Measurements from ENCODE around the gene USF2. TPM values are rescaled to one million over a fixed set of nuclear protein-coding genes. Genes with fewer than 3 reads are reported as not detected.

Gene USF2
- total and polyA plus RNA-seq, 2 of the 4 experiments (the other 2 are of a cell fraction): 21.3 to 65.6 TPM

GRCh38 chr19:35311901-35312665 lies 43.3 kb downstream of the USF2 start:
- Histone ChIP-seq H4K20me1 (ENCODE audit: insufficient read depth, low read length) (no peaks in the 10 kb centered on the region), H2AFZ (replicated peaks; ENCODE audit: low read length, poor library complexity) (peak overlapping the region; percentile 32), H3K27ac (ENCODE audit: insufficient read depth, low read length) (no peak overlapping the region), H3K4ac (ENCODE audit: low read depth, low read length) (no peak overlapping the region), H2BK15ac (ENCODE audit: low read depth, low read length) (no peak overlapping the region), H3K4me1 (ENCODE audit: control insufficient read depth, insufficient read depth, low read length) (no peaks in the 10 kb centered on the region), H3K9me1 (ENCODE audit: insufficient read depth, low read length) (no peaks in the 10 kb centered on the region), H4K91ac (ENCODE audit: insufficient read depth, low read depth, low read length) (no peak overlapping the region), H3K23ac (ENCODE audit: low read depth, low read length) (no peak overlapping the region), H3K27me3 (ENCODE audit: control insufficient read depth, insufficient read depth, low read length) (no peaks in the 10 kb centered on the region; the same call in 1 of the 2 replicates), H3K9me3 (ENCODE audit: control insufficient read depth, insufficient read depth, low read length) (no peaks in the 10 kb centered on the region), H3K36me3 (ENCODE audit: control insufficient read depth, insufficient read depth, low read length) (no peaks in the 10 kb centered on the region), H2BK5ac (ENCODE audit: low read depth, low read length, poor library complexity, severe bottlenecking) (no peak overlapping the region), H3K4me2 (ENCODE audit: low read depth, low read length) (no peak overlapping the region), H2AK9ac (replicated peaks; ENCODE audit: low read depth, low read length, poor library complexity) (no peak overlapping the region), H3K56ac (ENCODE audit: extremely low read depth, insufficient read depth, low read length) (no peak overlapping the region), H4K8ac (ENCODE audit: low read depth in 2 of 2, low read length in 2 of 2) (no peak overlapping the region), H4K5ac (ENCODE audit: low read depth, low read length) (no peak overlapping the region), H3K79me1 (ENCODE audit: low read depth in 1 of 2, low read length in 2 of 2) (no peaks in the 10 kb centered on the region), H2BK120ac (ENCODE audit: low read depth, low read length) (no peak overlapping the region), H3K18ac (ENCODE audit: low read depth, low read length) (no peak overlapping the region), H2AK5ac (ENCODE audit: low read depth, low read length) (no peak overlapping the region), H3K9ac (ENCODE audit: low read depth, low read length) (no peak overlapping the region), H3K14ac (replicated peaks; ENCODE audit: low read depth, low read length) (no peak overlapping the region), H2BK20ac (ENCODE audit: low read depth, low read length) (no peak overlapping the region), H3K4me3 (ENCODE audit: insufficient read depth, low read depth, low read length) (no peak overlapping the region)
- in situ Hi-C loops (cut with MboI; ENCODE audit: low sequenced_read_pairs) (no loop called here), dilution Hi-C loops (cut with HindIII; ENCODE audit: low sequenced_read_pairs, unreplicated experiment) (no loop called here), intact Hi-C loops (cut with micrococcal nuclease) (no loop called here)
- CTCF ChIA-PET: no interaction called here
- WGBS, 2 experiments (ENCODE audit: extremely low coverage in 2 of 2, insufficient read length in 1 of 2): 68% methylated on average over 9 of the region's 21 CpGs; no CpG with 5 or more reads in 1 of the 2 experiments
- TF ChIP-seq FOS (IDR thresholded peaks at IDR 0.05; ENCODE audit: low read depth, low read length) (no peak), CTCF (conservative IDR thresholded peaks at IDR 0.05; ENCODE audit: low read depth, low read length) (no peak), RCOR1 (IDR thresholded peaks at IDR 0.05; ENCODE audit: insufficient replicate concordance, low read length) (no peak), RFX5 (IDR thresholded peaks at IDR 0.05; ENCODE audit: low read depth, low read length) (no peak), RAD21 (IDR thresholded peaks at IDR 0.05; ENCODE audit: low read length) (no peak), CEBPB (IDR thresholded peaks at IDR 0.05; ENCODE audit: low read depth, low read length) (no peak), MXI1 (IDR thresholded peaks at IDR 0.05; ENCODE audit: borderline replicate concordance, low read depth, low read length) (no peak), MAZ (IDR thresholded peaks at IDR 0.05; ENCODE audit: borderline replicate concordance, low read depth, low read length) (no peak), BHLHE40 (IDR thresholded peaks at IDR 0.05; ENCODE audit: low read depth, low read length) (no peak), ELK1 (IDR thresholded peaks at IDR 0.05; ENCODE audit: borderline replicate concordance, low read depth, low read length) (no peak), MAFK (IDR thresholded peaks at IDR 0.05; ENCODE audit: low read depth, low read length) (no peak), NFE2L2 (IDR thresholded peaks at IDR 0.05; ENCODE audit: low read depth, low read length) (no peak), POLR2A (IDR thresholded peaks at IDR 0.05; ENCODE audit: low read depth, low read length) (no peak), CHD1 (IDR thresholded peaks at IDR 0.05; ENCODE audit: low read depth, low read length) (no peak), USF2 (IDR thresholded peaks at IDR 0.05; ENCODE audit: low read depth, low read length) (no peak), SMC3 (IDR thresholded peaks at IDR 0.05; ENCODE audit: low read depth, low read length) (no peak)
- ATAC-seq (ENCODE audit: low read depth) (no peak), DNase-seq (no peak)
- POLR2A ChIA-PET (ENCODE audit: unreplicated experiment): no interaction called here
- BruUV-seq (replicated peaks): no TSS peak

All from IMR-90 (cell line).